Endothelial cell of umbilical vein (primary cell): Measurements from ENCODE around the gene CZIB. TPM values are rescaled to one million over a fixed set of nuclear protein-coding genes. Genes with fewer than 3 reads are reported as not detected.

Experiments
- BruUV-seq: library from RNA; stranded (reverse); fragments of 400-500 nt; replicated peaks from 2 replicates; lab custom pipeline; 2021; lab: Mats Ljungman, UMichigan
- CTCF ChIA-PET: fragments of 300-600, 350-600 bp; sonication (Branson Sonifier 250); formaldehyde crosslinking; loops from one replicate; lab custom pipeline; 2021; ENCODE audit warnings: antibody characterized with exemption, inconsistent platforms; lab: Charles Lee
- POLR2A ChIA-PET: fragments of 300-600, 350-600 bp; sonication (Branson Sonifier 250); formaldehyde crosslinking; loops from one replicate; lab custom pipeline; 2021; ENCODE audit warnings: antibody characterized with exemption, inconsistent platforms; lab: Charles Lee
- DNase-seq: peaks from one replicate; pipeline ENCODE4 v3.0.0-alpha.2; 2011; ENCODE audit warnings: low read depth, low spot score
- FAIRE-seq: peaks from 2 replicates; lab custom pipeline; 2011; peaks lifted over from hg19 to GRCh38; lab: Jason Lieb, UNC
- H2AFZ ChIP-seq: 2 replicates; pipeline ENCODE4 v1.6.0; 2012; ENCODE audit warnings: low read depth, low read length, control low read depth, inconsistent platforms
- H3K27ac ChIP-seq: 2 replicates; pipeline ENCODE4 v1.5.1; 2011; ENCODE audit warnings: low read depth, mild to moderate bottlenecking, control low read depth, low read length, moderate library complexity; ENCODE audit not compliant: insufficient read depth
- H3K27me3 ChIP-seq, 2 experiments: 2 replicates each; pipeline versions ENCODE4 v1.6.0 to v1.6.1; 2011; ENCODE audit warnings: low read length in 2 of 2, mixed read lengths in 1 of 2; ENCODE audit not compliant: control insufficient read depth in 2 of 2, insufficient read depth in 2 of 2
- H3K36me3 ChIP-seq, 2 experiments: 2 replicates in 1 of 2; 3 replicates in 1 of 2; pipeline ENCODE4 v1.5.1; 2011; ENCODE audit warnings: low read length in 2 of 2, mild to moderate bottlenecking in 1 of 2, moderate library complexity in 1 of 2; ENCODE audit not compliant: control insufficient read depth in 2 of 2, insufficient read depth in 2 of 2; ENCODE audit errors: extremely low read depth in 1 of 2
- H3K4me1 ChIP-seq: 3 replicates; pipeline ENCODE4 v1.5.1; 2011; ENCODE audit warnings: mild to moderate bottlenecking, low read length; ENCODE audit not compliant: control insufficient read depth, insufficient read depth; ENCODE audit errors: extremely low read depth
- H3K4me2 ChIP-seq: 2 replicates; pipeline ENCODE4 v1.6.1; 2011; ENCODE audit warnings: low read length, control low read depth, mixed read lengths; ENCODE audit not compliant: insufficient read depth
- H3K4me3 ChIP-seq, 3 experiments: fragments of 200-600 bp in 1 of 3; sonication (generic), shearing (Covaris generic) in 1 of 3; replicated peaks in 1 of 3; 2 replicates each; pipeline ENCODE4 v1.5.1; 2011 to 2016; ENCODE audit warnings: control low read depth in 3 of 3, low read length in 3 of 3, mild to moderate bottlenecking in 2 of 3, inconsistent platforms in 1 of 3, low read depth in 1 of 3, moderate library complexity in 1 of 3; ENCODE audit not compliant: insufficient read depth in 1 of 3
- H3K79me2 ChIP-seq: 2 replicates; pipeline ENCODE4 v1.6.0; 2012; ENCODE audit warnings: low read length, inconsistent platforms; ENCODE audit not compliant: control insufficient read depth, insufficient read depth
- H3K9ac ChIP-seq: replicated peaks from 2 replicates; pipeline ENCODE3; 2011; ENCODE audit warnings: low read length, control low read depth; ENCODE audit not compliant: insufficient read depth; ENCODE audit errors: extremely low read depth
- H3K9me1 ChIP-seq: replicated peaks from 3 replicates; pipeline ENCODE4 v1.6.0; 2011; ENCODE audit warnings: mild to moderate bottlenecking, low read length; ENCODE audit not compliant: control insufficient read depth, insufficient read depth; ENCODE audit errors: extremely low read depth
- H3K9me3 ChIP-seq: replicated peaks from 2 replicates; pipeline ENCODE4 v1.5.1; 2012; ENCODE audit warnings: low read length, inconsistent platforms; ENCODE audit not compliant: control insufficient read depth, insufficient read depth
- H4K20me1 ChIP-seq: replicated peaks from 2 replicates; pipeline ENCODE3; 2011; ENCODE audit warnings: mild to moderate bottlenecking, low read length; ENCODE audit not compliant: control insufficient read depth, insufficient read depth; ENCODE audit errors: extremely low read depth
- CTCF ChIP-seq, 2 donors: IDR thresholded peaks; 1 replicate in 1 of 2; 2 replicates in 1 of 2; pipeline ENCODE4 v1.5.1; 2011; ENCODE audit warnings: low read length in 2 of 2, mild to moderate bottlenecking in 2 of 2, moderate library complexity in 2 of 2, control low read depth in 1 of 2, inconsistent platforms in 1 of 2, low read depth in 1 of 2; ENCODE audit not compliant: insufficient read depth in 1 of 2; ENCODE audit errors: extremely low read depth in 1 of 2
- EZH2 ChIP-seq: IDR thresholded peaks from 2 replicates; pipeline ENCODE4 v1.6.1; 2012; ENCODE audit warnings: borderline replicate concordance, low read depth, mild to moderate bottlenecking, moderate library complexity, low read length, inconsistent platforms; ENCODE audit not compliant: severe bottlenecking
- FOS ChIP-seq: IDR thresholded peaks from 2 replicates; pipeline ENCODE4 v1.6.1; 2011; ENCODE audit warnings: mild to moderate bottlenecking, low read length, moderate library complexity, borderline replicate concordance; ENCODE audit not compliant: insufficient read depth
- GATA2 ChIP-seq: IDR thresholded peaks from 2 replicates; pipeline ENCODE4 v1.7.0; 2011; ENCODE audit warnings: low read depth, mild to moderate bottlenecking, moderate library complexity, mixed read lengths, low read length; ENCODE audit not compliant: insufficient read length, insufficient read depth
- JUN ChIP-seq: IDR thresholded peaks from 2 replicates; pipeline ENCODE4 v1.6.1; 2011; ENCODE audit warnings: borderline replicate concordance, low read depth; ENCODE audit not compliant: insufficient read length, insufficient read depth
- MAX ChIP-seq: IDR thresholded peaks from 2 replicates; pipeline ENCODE4 v1.6.1; 2011; ENCODE audit not compliant: insufficient read depth, insufficient read length
- MYC ChIP-seq: IDR thresholded peaks from one replicate; pipeline ENCODE4 v1.6.1; 2011; ENCODE audit warnings: mild to moderate bottlenecking, low read depth, low read length
- POLR2A ChIP-seq: IDR thresholded peaks from 2 replicates; pipeline ENCODE4 v1.6.1; 2012; ENCODE audit warnings: low read depth, mild to moderate bottlenecking, control low read depth, low read length
- POLR2AphosphoS5 ChIP-seq: IDR thresholded peaks from 2 replicates; pipeline ENCODE4 v1.6.1; 2012; ENCODE audit warnings: low read depth, mild to moderate bottlenecking, control low read depth, low read length, moderate library complexity; ENCODE audit not compliant: insufficient read depth
- dilution Hi-C: fragments of 300-500 bp; cut with MboI; formaldehyde crosslinking; loops from one replicate; pipeline ENCODE4 v1.15.0; 2019; ENCODE audit warnings: low sequenced_read_pairs; ENCODE audit not compliant: extremely low pct_ligation_motif_present
- intact Hi-C: fragments of 100-400 bp; cut with micrococcal nuclease; formaldehyde crosslinking; loops from one replicate; pipeline ENCODE4 v1.10.0; 2022
- polyA plus RNA-seq, 4 experiments: library from polyadenylated mRNA; depleted of rRNA in 3 of 4; stranded (reverse) in 3 of 4; unstranded in 1 of 4; fragments of >200 nt; gene quantifications; 2 replicates each; pipeline versions ENCODE4 v1.2.1 to v1.2.3, GENCODE V29; 2011 to 2012; ENCODE audit warnings: missing spikeins in 1 of 4
- total RNA-seq: library from RNA; stranded (reverse); gene quantifications from 2 replicates; pipeline ENCODE4 v1.2.3, GENCODE V29; 2021

CZIB gene
- total and polyA plus RNA-seq, 2 donors (not counting 3 experiments of a cell fraction or from before 2014, with no cell fraction given) = 60.1 to 65.9 TPM

- H3K9ac ChIP-seq = no peak overlapping the region
- H3K27me3 ChIP-seq = no peaks in the 10 kb centered on the region
- TF ChIP-seq MYC (no peak), POLR2A (no peak)
- no peak overlapping the region for H3K27ac ChIP-seq
- H3K4me1 ChIP-seq = no peaks in the 10 kb centered on the region
- H3K4me2 ChIP-seq = no peak overlapping the region
- DNase-seq (no peak), FAIRE-seq (no peak)
- H3K79me2 ChIP-seq = no peaks in the 10 kb centered on the region
- H3K9me3 ChIP-seq = no peaks in the 10 kb centered on the region
- intact Hi-C loops = no loop called here
- no TSS peak for BruUV-seq
- H4K20me1 ChIP-seq = no peaks in the 10 kb centered on the region
- ChIA-PET CTCF (no interaction called here), POLR2A (interaction anchor here (0.5 kb wide), 1 partner anchor 57 kb away, joined by 4 read pairs; no protein-coding TSS in a partner anchor)
- dilution Hi-C loops = no loop called here
- H2AFZ ChIP-seq = no peak overlapping the region
- no peaks in the 10 kb centered on the region for H3K9me1 ChIP-seq
- no peak overlapping the region for H3K4me3 ChIP-seq
- peaks cover 13 to 21% of the 10 kb centered on the region in 2 experiments for H3K36me3 ChIP-seq
These were observed 39.5 kb upstream of the CZIB start for GRCh38 chr1:53259932-53260331.

GRCh38 chr1:53258216-53258615 is 37.8 kb upstream of the CZIB start:
- Histone ChIP-seq H3K79me2 (no peaks in the 10 kb centered on the region), H3K9me3 (no peaks in the 10 kb centered on the region), H3K4me1 (no peaks in the 10 kb centered on the region), H3K27me3 (no peaks in the 10 kb centered on the region), H3K9me1 (no peaks in the 10 kb centered on the region), H2AFZ (no peak overlapping the region), H3K36me3 (peaks cover 6 to 24% of the 10 kb centered on the region in 2 experiments), H3K9ac (no peak overlapping the region), H3K27ac (no peak overlapping the region), H4K20me1 (no peaks in the 10 kb centered on the region), H3K4me3 (no peak overlapping the region), H3K4me2 (no peak overlapping the region)
- TF ChIP-seq GATA2 = no peak
- TF ChIP-seq POLR2A = no peak
- TF ChIP-seq CTCF (IDR thresholded peaks at IDR 0.05; ENCODE audit: extremely low read depth in 1 of 2, insufficient read depth in 1 of 2, low read depth in 1 of 2, low read length in 2 of 2) = no peak
- TF ChIP-seq MAX = no peak
- TF ChIP-seq EZH2 = no peak
- TF ChIP-seq FOS = no peak
- TF ChIP-seq MYC = no peak
- no peak for TF ChIP-seq POLR2AphosphoS5
- TF ChIP-seq JUN = no peak
- FAIRE-seq (no peak), DNase-seq (no peak)
- ChIA-PET CTCF (interaction anchor here (1.6 kb wide), 1 partner anchor 135 kb away, joined by 4 read pairs; no protein-coding TSS in a partner anchor), POLR2A (no interaction called here)
- no TSS peak for BruUV-seq
- intact Hi-C loops = no loop called here
- dilution Hi-C loops = no loop called here
